Fibroblast of skin of left biceps (primary cell): ENCODE data around the gene AOPEP.
"Not testable (repeated sequence)": the region's sequence is repeated elsewhere in the genome, so short reads cannot be mapped to it uniquely, and the experiment has no call there.

ENCODE experiments used
- DNase-seq, 2 experiments: peaks; one replicate each; pipeline ENCODE4 v3.0.0-alpha.2; 2013; ENCODE audit warnings: low read depth in 2 of 2

The AOPEP gene

DNA sequence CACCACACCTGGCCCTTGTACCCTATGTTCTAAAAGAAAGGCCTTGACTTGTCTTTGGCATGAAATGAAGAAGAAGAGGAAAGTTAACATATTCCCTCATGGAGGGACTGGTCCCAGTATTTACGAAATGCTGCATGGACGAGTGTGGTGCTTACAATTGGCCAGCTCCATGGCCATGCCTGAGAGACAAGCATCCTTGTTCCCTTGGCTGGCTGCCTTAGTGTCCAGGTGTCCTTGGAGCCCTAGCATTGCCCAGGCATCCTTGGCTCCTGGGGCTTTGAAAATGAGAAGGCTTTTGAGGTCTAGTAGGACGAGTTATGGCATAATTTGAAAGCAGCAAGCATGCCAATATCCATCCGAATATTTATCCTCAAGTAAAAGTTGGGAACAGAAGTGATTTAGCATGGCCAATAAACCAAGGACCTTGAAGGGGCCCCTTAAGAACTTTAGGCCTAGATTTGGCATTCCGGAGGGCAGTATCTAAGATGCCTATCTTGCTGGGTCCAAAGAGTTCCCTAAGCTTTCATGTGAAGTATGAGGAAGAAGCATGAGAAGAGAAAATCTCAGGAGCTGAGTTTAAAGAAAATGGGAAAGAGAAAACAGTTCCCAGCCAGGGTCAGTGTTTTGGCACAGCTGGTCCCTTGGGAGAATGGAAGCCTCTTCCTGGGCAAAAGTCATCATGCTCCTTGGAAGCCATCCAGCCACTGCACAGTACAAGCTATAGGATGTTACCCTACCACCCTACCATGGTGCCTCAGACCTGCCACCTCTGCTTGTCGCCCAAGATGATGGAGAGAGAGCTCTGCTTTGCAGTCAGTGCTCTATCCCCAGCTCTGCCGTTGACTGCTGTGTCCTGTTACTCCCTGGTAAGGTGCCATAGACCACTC lies 91.0 kb downstream of the AOPEP start:
- DNase-seq: no peak

- DNase-seq: no peak
Observed at GRCh38 chr9:94818178-94818541, 91.7 kb downstream of the AOPEP start.

DNA sequence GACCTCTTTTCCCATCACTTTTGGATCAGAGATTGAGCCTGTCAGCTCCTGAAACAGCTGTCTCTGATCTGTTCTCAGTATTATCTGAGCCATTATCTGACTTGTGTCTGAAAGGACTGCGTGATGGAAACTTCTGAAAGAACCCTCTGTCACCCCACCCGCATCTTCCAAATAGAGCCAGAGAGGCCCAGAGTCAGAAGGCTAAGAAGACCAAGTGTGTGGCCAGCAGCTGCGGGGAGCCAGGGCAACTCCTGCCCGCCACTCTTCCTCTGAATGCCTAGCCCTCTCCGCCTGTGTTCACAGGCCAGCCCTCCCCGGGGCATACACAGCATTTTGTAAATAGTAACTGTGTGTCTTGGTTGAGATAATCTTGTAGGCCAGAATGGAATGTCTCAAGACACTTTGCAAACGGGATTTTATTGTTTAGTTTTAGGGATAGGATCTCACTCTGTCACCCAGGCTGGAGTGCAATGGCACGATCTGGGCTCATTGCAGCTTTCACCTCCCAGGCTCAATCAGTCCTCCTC lies 92.7 kb downstream of the AOPEP start:
- no peak for DNase-seq

GRCh38 chr9:94821098-94821887 lies 94.8 kb downstream of the AOPEP start:
- DNase-seq: no peak

DNA sequence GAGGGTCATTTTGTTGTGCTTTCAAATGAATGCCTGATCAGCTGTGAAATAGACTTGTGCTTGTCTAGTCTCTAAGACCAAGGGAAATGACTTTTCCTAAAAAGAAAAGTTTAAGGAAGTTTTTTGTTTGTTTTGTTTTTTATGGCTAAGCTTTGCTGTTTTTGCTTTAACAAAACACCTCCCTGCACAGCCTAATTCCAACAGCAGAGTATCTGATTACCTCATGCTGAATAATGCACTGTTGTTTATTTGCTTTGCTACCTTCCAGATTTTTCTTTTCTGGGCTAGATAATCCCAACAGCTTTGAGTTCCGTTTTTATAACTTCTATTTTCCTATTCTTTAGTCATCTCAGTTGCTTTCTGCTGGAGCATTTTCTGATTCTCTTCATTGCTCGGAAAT lies 95.8 kb downstream of the AOPEP start:
- DNase-seq: no peak

- DNase-seq: no peak
Observed at GRCh38 chr9:94823710-94824109, 97.2 kb downstream of the AOPEP start.

DNA sequence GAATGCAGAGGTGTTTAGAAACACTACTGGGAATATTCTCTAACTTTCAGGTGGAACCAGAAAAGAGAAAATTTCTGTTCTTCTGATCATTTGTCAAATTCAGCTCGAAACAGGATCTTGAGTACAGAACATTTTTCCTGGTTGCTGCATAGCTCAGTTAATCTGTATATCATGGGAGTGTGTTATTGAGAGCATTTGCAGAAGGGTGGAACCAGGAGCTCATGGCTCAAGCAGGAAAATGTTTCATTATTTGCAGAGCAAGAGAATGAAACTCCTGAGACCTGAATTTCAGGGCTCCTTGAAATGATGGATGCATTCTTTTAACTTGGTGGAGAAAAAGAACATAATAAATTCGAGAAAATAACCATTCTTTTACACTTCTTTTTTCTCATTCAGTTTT lies 97.9 kb downstream of the AOPEP start:
- no peak for DNase-seq

DNA sequence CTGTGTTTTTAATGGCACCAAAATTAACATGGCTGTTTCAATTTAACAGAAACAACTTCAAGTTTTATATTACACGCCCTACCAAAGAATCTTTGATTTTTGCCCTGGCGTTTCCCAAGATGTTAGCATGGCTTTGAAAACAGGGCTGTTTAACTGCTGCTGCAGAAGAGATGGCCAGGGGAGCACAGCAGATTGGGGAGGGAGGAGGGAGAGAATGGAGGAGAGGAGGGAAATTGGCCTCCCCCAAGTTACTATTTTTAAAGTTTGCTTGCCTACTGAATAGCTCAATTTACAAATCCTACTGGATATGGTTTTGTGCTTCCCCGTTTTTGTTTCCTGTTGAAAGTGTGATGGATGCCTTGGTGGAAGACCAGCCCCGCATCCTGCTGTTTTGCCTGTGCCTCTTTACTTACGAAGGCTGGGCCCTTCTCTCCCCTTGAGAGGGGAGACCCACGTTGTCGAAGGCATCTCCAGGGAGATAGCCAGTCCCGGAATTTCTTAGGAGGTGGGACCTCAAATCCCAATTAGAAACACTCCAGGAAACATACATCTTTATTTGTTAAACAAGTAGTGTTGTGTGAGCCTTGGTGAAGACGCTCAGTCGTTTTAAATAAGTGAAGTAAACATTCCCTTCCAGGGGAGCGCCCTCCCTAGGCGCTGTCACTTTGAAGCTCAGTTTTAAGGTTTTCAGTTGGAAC lies 98.6 kb downstream of the AOPEP start:
- DNase-seq: no peak

DNA sequence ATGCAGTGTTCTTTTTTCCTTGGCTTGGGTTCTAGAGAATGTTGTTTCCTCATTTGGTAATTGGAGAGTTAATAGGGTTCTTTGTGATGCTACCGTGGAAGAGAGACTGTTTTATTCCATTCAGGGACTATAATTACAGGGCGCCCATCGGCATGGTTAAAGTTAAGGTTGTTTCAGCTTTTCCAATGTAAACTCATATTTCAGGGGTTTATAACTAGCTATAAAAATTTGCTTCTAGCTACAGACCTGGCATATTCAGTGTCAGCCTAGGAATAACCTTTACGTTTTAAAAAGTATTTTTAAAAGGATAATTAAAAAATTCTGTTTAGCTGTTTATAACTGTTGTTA lies 99.1 kb downstream of the AOPEP start:
- no peak for DNase-seq

DNA sequence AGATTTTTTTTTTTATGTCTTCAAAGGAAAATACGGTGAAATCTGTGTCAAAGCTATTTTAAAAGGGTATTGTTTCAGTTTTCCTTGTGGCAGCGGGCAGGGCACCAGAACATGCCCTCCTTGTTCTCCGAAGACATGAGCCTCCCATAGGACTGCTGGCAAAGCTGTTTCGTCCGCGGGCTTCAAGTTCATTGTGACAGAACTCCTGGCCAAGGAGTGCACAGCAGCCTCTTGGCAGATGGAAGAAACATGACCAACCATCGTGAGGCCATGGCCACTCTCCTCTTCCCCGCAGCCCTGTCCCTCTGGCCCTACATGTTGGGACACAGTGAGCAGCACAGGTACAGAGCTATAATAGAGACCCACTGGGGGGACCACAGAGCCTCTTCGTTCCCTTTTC lies 99.5 kb downstream of the AOPEP start:
- DNase-seq: no peak

- no peak for DNase-seq
Observed at GRCh38 chr9:94826644-94827410, 100.3 kb downstream of the AOPEP start.

- DNase-seq: no peak
Observed at GRCh38 chr9:94827584-94828304, 101.2 kb downstream of the AOPEP start.

GRCh38 chr9:94829380-94830070 lies 103.0 kb downstream of the AOPEP start:
- no peak for DNase-seq

GRCh38 chr9:94830071-94830604 lies 103.6 kb downstream of the AOPEP start:
- not testable (repeated sequence) for DNase-seq

DNA sequence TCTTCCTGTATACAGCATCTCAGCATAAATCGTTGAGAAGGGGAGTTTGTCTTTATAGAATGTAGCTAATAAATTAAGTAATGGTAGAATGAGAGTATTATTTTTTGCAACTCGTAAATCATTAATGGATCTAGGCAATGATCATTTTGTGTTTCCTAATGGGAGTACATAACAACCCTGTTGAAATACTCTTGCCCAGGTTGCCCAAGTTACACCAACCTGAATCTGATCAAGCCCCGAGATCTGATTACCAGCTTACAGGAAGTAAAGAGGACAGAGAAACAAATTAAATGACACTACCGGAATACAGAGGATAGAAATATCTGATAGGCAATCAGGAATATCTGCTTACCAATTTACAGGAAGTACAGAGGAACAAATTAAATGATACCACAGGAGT lies 107.3 kb downstream of the AOPEP start:
- no peak for DNase-seq

DNA sequence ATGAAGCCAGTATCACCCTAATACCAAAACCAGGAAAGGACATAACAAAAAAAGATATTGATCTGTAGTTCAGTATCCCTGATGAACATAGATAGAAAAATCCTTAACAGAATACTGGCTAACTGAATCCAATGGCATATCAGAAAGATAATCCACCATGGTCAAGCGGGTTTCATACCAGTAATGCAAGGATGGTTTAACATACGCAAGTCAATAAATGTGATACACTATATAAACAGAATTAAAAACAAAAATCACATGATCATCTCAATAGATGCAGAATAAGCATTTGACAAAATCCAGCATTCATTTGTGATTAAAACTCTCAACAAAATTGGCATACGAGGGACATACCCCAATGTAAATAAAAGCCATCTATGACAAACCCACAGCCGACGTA lies 110.9 kb downstream of the AOPEP start:
- DNase-seq: no peak

- DNase-seq: no peak
Observed at GRCh38 chr9:94839398-94839797, 112.9 kb downstream of the AOPEP start.

GRCh38 chr9:94840738-94841137 lies 114.2 kb downstream of the AOPEP start:
- DNase-seq: no peak

- no peak for DNase-seq
Observed at GRCh38 chr9:94843134-94843533, 116.6 kb downstream of the AOPEP start.

- DNase-seq: no peak
Observed at GRCh38 chr9:94846739-94847138, 120.2 kb downstream of the AOPEP start.
